CD4-positive, alpha-beta T cell (primary cell): ENCODE measurements around the gene COL7A1. TPM values are rescaled to one million over a fixed set of nuclear protein-coding genes. Genes with fewer than 3 reads are reported as not detected.

Source experiments
- ATAC-seq: fragments of 200-7000 bp; cut with Tn5 transposase; one replicate; pipeline ENCODE4 v1.10.0; 2022; ENCODE audit warnings: mild to moderate bottlenecking; ENCODE audit not compliant: poor library complexity
- CTCF ChIA-PET: fragments of 350-600 bp; sonication (Branson Sonifier 250); formaldehyde crosslinking; loops from one replicate; lab custom pipeline; 2021; ENCODE audit warnings: antibody characterized with exemption, inconsistent platforms; lab: Charles Lee
- POLR2A ChIA-PET: fragments of 350-600 bp; sonication (Branson Sonifier 250); formaldehyde crosslinking; loops from one replicate; lab custom pipeline; 2021; ENCODE audit warnings: antibody characterized with exemption, inconsistent platforms; lab: Charles Lee
- DNase-seq, 14 experiments: peaks; one replicate each; pipeline ENCODE4 v3.0.0-alpha.2; 2013 to 2020; ENCODE audit warnings: mixed read lengths in 2 of 14
- H3K27ac ChIP-seq, 2 donors: one replicate each; pipeline versions ENCODE4 v1.5.1 to v1.7.0; 2013; ENCODE audit warnings: low read length in 2 of 2, low read depth in 1 of 2, mild to moderate bottlenecking in 1 of 2
- H3K27me3 ChIP-seq, 2 experiments: 1 replicate in 1 of 2; 2 replicates in 1 of 2; pipeline versions ENCODE4 v1.6.1 to v1.7.0; 2013; ENCODE audit warnings: low read length in 2 of 2, control low read depth in 1 of 2, mild to moderate bottlenecking in 1 of 2, moderate library complexity in 1 of 2; ENCODE audit not compliant: insufficient read depth in 2 of 2, control insufficient read depth in 1 of 2
- H3K36me3 ChIP-seq: one replicate; pipeline ENCODE4 v1.6.1; 2013; ENCODE audit warnings: low read length, control low read depth; ENCODE audit not compliant: insufficient read depth
- H3K4me1 ChIP-seq: one replicate; pipeline ENCODE4 v1.6.1; 2013; ENCODE audit warnings: low read length, control low read depth; ENCODE audit not compliant: insufficient read depth
- H3K4me3 ChIP-seq: one replicate; pipeline ENCODE4 v1.5.1; 2013; ENCODE audit warnings: mild to moderate bottlenecking, low read length, moderate library complexity
- H3K9me3 ChIP-seq, 2 experiments: 1 replicate in 1 of 2; 2 replicates in 1 of 2; pipeline versions ENCODE4 v1.6.1 to v1.7.0; 2013; ENCODE audit warnings: low read length in 2 of 2, mild to moderate bottlenecking in 2 of 2, control low read depth in 1 of 2, moderate library complexity in 1 of 2; ENCODE audit not compliant: control insufficient read depth in 1 of 2, insufficient read depth in 1 of 2
- H3K27ac Mint-ChIP-seq: one replicate; pipeline ENCODE4 v1.8.0; 2020; ENCODE audit warnings: mixed read lengths
- H3K27me3 Mint-ChIP-seq: one replicate; pipeline ENCODE4 v1.8.0; 2021; ENCODE audit warnings: mixed read lengths
- H3K36me3 Mint-ChIP-seq: one replicate; pipeline ENCODE4 v1.8.0; 2021; ENCODE audit warnings: low read depth, mixed read lengths
- H3K4me1 Mint-ChIP-seq: one replicate; pipeline ENCODE4 v1.8.0; 2021; ENCODE audit warnings: low read depth, mixed read lengths
- H3K4me3 Mint-ChIP-seq: one replicate; pipeline ENCODE4 v1.8.0; 2020; ENCODE audit warnings: mild to moderate bottlenecking, mixed read lengths
- H3K9me3 Mint-ChIP-seq: one replicate; pipeline ENCODE4 v1.8.0; 2020; ENCODE audit warnings: mixed read lengths
- CTCF ChIP-seq: fragments of 200-600 bp; IDR thresholded peaks from one replicate; pipeline ENCODE4 v1.8.0; 2022; ENCODE audit warnings: antibody characterized with exemption, mild to moderate bottlenecking
- intact Hi-C, 2 experiments: fragments of 100-400 bp; cut with DNase I in 1 of 2; cut with micrococcal nuclease in 1 of 2; formaldehyde crosslinking; loops; one replicate each; pipeline versions ENCODE4 v1.15.1 to v1.9.0; 2023 to 2025; cut with DNase I, micrococcal nuclease
- total RNA-seq, 174 experiments: library from RNA in 2 of 174; stranded (reverse) in 2 of 174; gene quantifications; one replicate each; pipeline ENCODE4 v1.2.3 and lab custom pipeline; 2021 to 2026

COL7A1 gene
- total RNA-seq, 2 experiments from 2014 or later = 0.73 to 0.93 TPM

- Mint-ChIP-seq H3K27ac (no peak overlapping the region), H3K27me3 (no peaks in the 10 kb centered on the region), H3K9me3 (no peaks in the 10 kb centered on the region), H3K4me3 (peak overlapping the region; percentile 83), H3K36me3 (no peaks in the 10 kb centered on the region), H3K4me1 (peaks cover 25% of the 10 kb centered on the region)
- Histone ChIP-seq H3K9me3 (no peaks in the 10 kb centered on the region), H3K27ac (peak overlapping the region in 1 of 2 donors; percentile 7), H3K27me3 (no peaks in the 10 kb centered on the region), H3K4me1 (peaks cover 34% of the 10 kb centered on the region), H3K4me3 (no peak overlapping the region), H3K36me3 (no peaks in the 10 kb centered on the region)
- ChIA-PET CTCF (interaction anchor here (0.7 to 3.8 kb wide), 11 partner anchors 10 to 430 kb away, joined by 3 to 18 read pairs (median 4); partner anchors contain the start of genes CCDC51, CDC25A and TMA7), POLR2A (interaction anchor here (0.6 to 3.2 kb wide), 5 partner anchors 10 to 254 kb away, joined by 3 to 28 read pairs (median 4); partner anchors contain the start of genes CCDC51 and TMA7)
- peak in 3 of 14 experiments; percentile 33 to 79 (median 70) for DNase-seq
- no peak for ATAC-seq
- intact Hi-C loops = loop anchor here in 1 of 2 experiments (1.0 to 5.0 kb wide), 4 partner anchors 99 to 776 kb away; partner anchors contain the start of genes IP6K2 and SMARCC1
- peak; percentile 19 for TF ChIP-seq CTCF
These were observed 36.5 kb downstream of the COL7A1 start for GRCh38 chr3:48558493-48559134.

GRCh38 chr3:48556796-48557626, 38.1 kb downstream of the COL7A1 start, which contains the start of gene PFKFB4:
PFKFB4 (minus strand) TSS chr3:48556803; CDS start chr3:48556777, 26 bp downstream.
- Histone ChIP-seq H3K4me1 (peaks cover 34% of the 10 kb centered on the region), H3K27me3 (no peaks in the 10 kb centered on the region), H3K27ac (no peak within 1 kb of the TSS), H3K4me3 (peak within 1 kb of the TSS; percentile 55), H3K9me3 (no peaks in the 10 kb centered on the region), H3K36me3 (no peaks in the 10 kb centered on the region)
- Mint-ChIP-seq H3K9me3 (no peaks in the 10 kb centered on the region), H3K36me3 (no peaks in the 10 kb centered on the region), H3K27ac (peak within 1 kb of the TSS; percentile 43), H3K4me3 (peak within 1 kb of the TSS; percentile 87), H3K4me1 (peaks cover 25% of the 10 kb centered on the region), H3K27me3 (no peaks in the 10 kb centered on the region)
- DNase-seq (peak; percentile 98 to 100 (median 99)), ATAC-seq (peak; percentile 87)
- intact Hi-C loops = loop anchor here in 1 of 2 experiments (2.0 to 5.0 kb wide), 6 partner anchors 52 to 775 kb away; partner anchors contain the start of genes ATRIP, CDC25A, IP6K2 and SMARCC1
- ChIA-PET POLR2A (interaction anchor here (0.7 to 3.2 kb wide), 20 partner anchors 8 to 450 kb away, joined by 3 to 28 read pairs (median 4); partner anchors contain the start of genes ATRIP, CCDC51, CDC25A and IP6K2), CTCF (interaction anchor here (0.9 to 3.8 kb wide), 5 partner anchors 52 to 316 kb away, joined by 3 to 18 read pairs (median 4); partner anchors contain the start of genes UQCRC1 and ZNF589)
- no peak for TF ChIP-seq CTCF
